ENCODE results near the gene MMS19. TPM values are rescaled to one million over a fixed set of nuclear protein-coding genes. Genes with fewer than 3 reads are reported as not detected.
A peak's percentile ranks its signal among the peaks of the same experiment; 100 is the strongest.
"Not testable (repeated sequence)": the region's sequence is repeated elsewhere in the genome, so short reads cannot be mapped to it uniquely, and the experiment has no call there.

MMS19 gene
- total RNA-seq, 1 donor from 2014 or later = 37.7 TPM

DNA sequence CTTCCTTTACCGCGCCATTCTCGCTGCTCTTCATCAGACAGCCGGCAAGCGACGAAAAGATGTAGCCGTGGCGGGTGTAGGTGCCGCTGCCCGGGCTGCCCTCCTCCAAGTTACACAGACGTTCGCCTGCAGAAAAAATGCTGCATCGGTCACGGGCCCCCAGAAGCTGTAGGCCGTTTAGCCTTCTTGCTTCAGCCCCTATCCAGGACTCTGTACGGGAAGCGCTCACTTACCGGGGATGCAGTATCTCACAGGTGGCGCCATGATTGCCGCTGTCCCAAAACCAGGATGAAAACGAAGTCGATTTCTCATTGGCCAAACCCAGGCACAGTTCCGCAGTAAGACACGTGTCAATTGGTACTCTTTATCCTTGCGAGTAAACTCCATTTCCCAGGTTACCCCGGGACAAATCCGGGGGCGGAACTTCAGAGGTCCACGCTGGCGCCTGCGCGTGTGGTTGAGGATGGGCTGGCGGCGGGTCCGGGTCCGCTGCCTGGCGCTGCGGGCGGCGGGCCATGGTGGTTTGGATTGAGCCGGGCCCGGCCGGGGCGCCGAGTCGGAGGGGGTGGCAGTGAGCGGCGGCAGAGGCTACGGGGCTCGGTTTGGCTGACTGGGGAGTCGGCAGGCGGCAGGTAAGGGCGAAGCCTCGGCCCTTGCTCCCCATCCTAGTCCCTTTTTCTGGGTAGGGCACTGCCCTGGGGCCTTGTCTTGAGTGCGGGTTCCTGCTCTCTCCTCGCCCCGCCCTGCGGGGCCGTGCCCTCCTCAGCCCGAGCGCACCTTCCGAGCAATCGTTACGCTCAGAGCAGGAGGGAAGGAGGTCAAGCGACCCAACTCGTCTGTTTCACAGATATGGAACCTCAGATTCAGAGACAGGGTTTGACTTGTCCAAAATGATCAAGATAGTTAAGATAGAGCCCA is 52.2 kb downstream of the MMS19 start, which contains the start of the genes EXOSC1 and ZDHHC16:
EXOSC1 (minus strand) TSS at position 285 of the 918 bp plus-strand sequence; CDS start at position 264, 21 bp downstream.
ZDHHC16 (plus strand) TSS at position 454 of the 918 bp plus-strand sequence. CDS start 5,501 bp downstream, outside the sequence.
- ATAC-seq = peak; percentile 99
- intact Hi-C loops (cut with DNase I) = no loop called here
- DNase-seq (ENCODE audit: missing footprints) = peak; percentile 94

DNA sequence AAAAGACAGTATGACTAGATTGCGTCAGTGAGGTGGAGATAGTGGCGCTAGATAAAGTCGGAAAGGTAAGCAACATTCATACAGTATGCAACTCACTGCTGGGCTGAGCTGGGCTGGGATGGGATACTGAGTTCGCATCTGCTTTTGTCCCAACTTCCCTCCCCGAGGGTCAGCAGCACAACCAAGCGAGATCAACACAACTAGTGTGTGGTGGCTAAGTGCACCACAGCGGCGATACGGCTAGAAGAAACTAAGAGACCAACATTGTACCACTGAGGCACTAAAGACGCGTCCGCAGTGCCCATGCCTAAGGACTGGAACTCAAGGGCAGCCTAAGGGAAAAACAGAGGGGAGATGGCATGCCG is 52.9 kb downstream of the MMS19 start:
- intact Hi-C loops (cut with DNase I) = no loop called here
- DNase-seq (ENCODE audit: missing footprints) (no peak), ATAC-seq (no peak)

DNA sequence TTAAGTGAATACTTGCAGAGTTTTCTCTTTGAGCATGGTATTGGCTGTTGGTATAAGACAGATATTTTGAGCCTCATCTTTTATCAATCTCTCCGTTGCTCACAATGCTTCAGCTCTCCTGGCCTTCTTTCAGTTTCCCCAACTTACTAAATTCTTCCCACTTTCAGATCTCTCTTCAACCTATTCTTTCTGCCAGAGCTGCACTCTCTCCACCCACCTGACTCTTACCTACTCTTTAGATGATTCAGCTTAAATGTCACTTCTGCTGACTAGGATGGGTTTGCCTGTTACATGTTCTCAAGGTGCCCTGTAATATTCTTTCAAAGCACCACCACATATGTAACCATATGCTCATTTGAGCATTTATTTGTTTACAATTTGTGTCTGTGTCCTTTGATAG is 54.0 kb downstream of the MMS19 start:
- ATAC-seq (no peak), DNase-seq (ENCODE audit: missing footprints) (no peak)
- intact Hi-C loops (cut with DNase I) = no loop called here

DNA sequence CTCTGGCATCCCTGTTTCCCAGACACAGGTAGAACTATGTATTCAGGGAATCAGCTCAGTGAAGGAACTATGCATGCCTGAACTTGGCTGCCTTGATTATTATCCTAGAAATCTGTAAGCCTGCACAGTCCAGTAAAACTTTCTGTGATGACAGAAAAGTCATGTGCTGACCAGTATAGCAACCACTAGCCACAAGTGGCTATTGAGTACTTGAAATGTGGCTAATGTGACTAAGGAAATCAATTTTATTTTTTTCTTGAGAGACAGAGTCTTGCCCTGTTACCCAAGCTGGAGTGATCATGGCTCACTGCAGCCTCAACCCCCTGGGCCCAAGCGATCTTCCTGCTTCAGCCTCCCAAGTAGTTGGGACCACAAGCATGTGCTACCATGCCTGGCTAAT is 55.9 kb downstream of the MMS19 start:
- intact Hi-C loops (cut with DNase I) = no loop called here
- no peak for DNase-seq (ENCODE audit: missing footprints)
- ATAC-seq = no peak

DNA sequence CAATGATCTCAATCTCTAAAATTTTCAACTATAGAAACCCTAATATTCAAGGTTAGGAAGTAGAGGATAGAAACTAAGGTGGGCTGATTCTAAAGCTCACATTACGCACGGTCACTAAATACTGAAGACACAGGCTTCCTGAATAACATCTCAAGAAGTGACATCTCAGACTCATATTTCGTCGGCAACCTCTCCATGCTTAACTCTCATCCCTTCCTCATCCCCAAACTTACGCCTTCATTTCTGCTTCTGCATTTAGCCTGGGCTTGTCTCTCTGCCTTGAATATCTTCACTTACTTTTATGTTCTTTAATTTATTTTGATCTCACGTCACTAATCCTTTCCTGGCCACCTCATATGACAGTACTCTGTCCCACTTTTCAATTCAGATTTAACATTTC is 63.0 kb downstream of the MMS19 start:
- ATAC-seq = no peak
- no peak for DNase-seq (ENCODE audit: missing footprints)
- intact Hi-C loops (cut with DNase I) = no loop called here

DNA sequence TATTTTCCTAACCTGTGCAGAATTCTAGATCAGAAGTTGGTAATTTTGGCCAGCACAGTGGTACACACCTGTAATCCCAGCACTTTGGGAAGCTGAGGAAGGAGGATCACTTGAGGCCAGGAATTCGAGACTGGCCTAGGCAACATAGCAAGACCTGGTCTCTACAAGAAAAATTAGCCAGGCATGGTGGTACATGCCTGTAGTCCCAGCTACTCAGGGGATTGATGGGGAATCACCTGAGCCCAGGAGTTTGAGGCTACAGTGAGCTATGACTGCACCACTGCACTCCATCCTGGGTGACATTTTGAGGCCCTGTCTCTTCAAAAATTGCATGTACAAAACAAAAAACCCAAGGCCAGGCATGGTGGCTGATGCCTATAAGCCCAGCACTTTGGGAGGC is 63.7 kb downstream of the MMS19 start:
- no peak for DNase-seq (ENCODE audit: missing footprints)
- ATAC-seq = no peak
- intact Hi-C loops (cut with DNase I) = no loop called here

DNA sequence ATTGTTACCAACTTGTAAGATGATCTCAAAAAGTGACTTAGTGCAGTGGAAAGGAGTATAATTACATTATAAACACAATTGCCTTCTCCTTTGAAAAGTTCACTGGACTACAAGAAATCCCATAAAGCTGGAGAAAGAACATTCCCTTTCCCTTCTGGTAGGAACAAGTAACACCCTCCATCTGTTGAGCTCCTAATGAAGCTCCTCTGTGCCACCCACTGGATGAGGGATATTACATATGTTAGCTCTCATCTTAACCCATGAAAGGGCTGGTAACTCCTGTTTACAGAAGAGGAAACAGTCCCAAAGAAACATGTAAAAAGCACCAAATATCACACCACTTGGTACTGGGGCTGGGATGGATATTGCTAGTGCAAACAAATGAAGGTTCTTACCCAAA is 64.2 kb downstream of the MMS19 start:
- ATAC-seq (no peak), DNase-seq (ENCODE audit: missing footprints) (no peak)
- intact Hi-C loops (cut with DNase I) = no loop called here

DNA sequence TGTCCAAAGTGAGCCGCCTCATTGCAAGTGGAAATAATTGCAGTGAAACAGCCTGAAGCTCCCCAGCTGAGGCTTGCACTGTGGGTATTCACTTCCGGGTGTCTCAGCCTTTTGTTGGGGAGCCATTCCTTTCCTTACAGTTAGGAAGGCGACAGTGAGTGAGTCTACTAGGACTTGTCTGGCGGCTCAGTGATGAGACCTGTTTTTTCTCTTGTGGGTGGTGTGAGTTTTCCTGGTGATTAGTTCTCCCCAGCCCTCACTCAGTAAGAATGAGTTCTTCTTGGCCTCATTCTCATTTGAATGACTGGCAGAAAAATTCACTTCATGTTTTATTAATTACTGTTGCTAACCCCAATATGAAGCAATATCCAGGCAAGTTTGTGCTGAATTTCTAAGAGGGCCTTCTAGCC is 69.6 kb downstream of the MMS19 start:
- ATAC-seq (no peak), DNase-seq (ENCODE audit: missing footprints) (no peak)
- intact Hi-C loops (cut with DNase I) = loop anchor here (5.0 kb wide), 1 partner anchor 69 kb away; the partner anchor contains the start of genes MMS19 and UBTD1

DNA sequence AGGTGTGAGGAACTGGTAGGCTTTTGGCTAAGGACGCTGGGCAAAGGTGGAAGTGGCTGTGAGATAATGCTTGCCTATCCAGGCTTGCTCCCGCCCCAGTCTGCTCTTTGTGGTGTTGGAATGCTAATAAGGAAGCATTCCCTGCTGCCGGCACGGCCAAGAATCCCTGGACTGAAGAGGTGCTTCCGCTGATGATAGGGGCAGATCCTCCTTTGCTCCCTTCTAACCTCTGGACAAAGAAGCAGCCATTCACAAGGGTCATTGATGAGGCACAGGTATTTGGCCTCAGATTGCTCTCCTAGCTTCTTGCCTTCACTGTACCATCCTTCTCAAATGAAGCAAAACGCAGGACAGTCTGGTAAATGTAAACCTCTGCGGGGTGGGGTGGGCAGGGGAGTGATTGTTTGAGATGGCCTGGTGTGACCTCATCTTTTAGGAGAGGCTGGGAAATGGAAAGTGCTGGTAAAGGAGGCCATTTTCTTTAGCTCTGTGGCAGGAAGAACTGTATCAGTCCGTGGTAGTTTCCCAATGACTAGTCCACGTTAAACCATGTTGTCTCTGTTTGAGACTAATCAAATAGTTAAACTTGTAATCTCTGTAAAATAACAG is 70.5 kb downstream of the MMS19 start:
- ATAC-seq (no peak), DNase-seq (ENCODE audit: missing footprints) (no peak)

DNA sequence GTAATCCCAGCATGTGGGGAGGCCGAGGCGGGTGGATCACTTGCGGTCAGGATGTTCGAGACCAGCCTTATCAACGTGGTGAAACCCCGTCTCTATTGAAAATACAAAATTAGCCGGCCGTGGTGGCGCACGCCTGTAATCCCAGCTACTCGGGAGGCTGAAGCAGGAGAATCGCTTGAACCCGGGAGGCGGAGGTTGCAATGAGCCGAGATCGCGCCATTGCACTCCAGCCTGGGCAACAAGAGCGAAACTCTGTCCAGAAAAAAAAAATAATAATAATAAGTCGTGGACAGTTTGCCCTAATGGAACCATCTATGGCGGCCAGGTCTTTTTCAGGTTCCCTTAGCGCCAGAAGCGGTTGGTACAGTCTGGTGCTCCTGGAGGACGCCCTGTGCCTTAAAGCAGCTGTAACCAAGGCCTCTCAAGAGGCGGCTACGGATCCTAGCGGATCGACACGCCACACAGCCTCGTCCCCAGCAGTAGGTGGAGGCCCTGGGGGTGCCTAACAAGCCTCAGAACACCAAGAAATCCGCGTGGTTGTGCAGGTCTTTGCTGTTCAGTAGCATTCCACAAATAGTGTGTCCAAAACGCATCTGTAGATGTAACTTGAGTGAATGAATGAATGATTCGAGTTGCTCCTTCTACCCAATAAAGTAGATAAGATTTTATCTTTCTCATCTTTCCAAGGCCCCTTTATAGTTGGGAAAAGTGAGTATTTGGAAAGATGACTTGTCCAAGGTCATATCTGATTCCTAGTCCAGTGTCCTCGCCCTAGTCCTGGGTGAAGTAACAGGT is 71.2 kb downstream of the MMS19 start:
- DNase-seq (ENCODE audit: missing footprints) (peak; percentile 59), ATAC-seq (no peak)
- intact Hi-C loops (cut with DNase I) = loop anchor here (5.0 kb wide), 1 partner anchor 70 kb away; the partner anchor contains the start of genes MMS19 and UBTD1

More for the DNA sequence above, 70.5 kb downstream of the MMS19 start:
- intact Hi-C loops (cut with DNase I) = loop anchor here (5.0 kb wide), 1 partner anchor 70 kb away; the partner anchor contains the start of genes MMS19 and UBTD1

DNA sequence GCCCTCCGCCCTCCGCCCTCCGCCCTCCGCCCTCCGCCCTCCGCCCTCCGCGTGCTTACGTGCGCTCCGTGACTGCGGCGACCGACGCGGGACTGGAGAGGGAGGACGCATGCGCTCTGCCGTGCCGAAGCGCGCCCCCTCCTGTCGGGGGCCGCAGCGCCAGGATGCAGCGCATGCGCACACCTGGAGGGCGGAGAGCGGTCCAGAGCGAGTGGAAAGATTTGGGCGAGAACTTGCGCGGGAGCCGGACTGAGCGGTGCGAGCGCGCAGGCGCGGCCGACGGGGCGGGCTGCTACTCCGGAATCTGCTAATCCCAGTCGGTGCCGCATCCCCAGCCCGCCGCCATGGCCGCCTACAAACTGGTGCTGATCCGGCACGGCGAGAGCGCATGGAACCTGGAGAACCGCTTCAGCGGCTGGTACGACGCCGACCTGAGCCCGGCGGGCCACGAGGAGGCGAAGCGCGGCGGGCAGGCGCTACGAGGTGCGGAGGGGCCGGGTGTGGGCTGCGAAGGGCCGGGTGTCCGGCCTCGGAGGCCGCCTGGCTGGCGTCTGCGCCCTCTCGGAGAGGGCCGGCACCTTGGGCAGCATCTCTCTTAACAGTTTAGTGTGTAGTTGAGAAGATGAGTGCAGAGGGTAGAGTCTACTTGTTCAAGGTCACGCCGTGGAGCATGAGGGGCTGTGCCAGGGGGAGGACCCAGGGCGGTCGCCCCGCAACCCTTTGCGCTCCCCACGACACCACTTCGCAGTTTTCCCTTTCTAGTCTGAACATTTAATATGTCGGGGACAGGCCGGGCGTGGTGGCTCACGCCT is 72.1 kb downstream of the MMS19 start, which contains the start of gene PGAM1:
PGAM1 (plus strand) TSS at position 228 of the 812 bp plus-strand sequence; CDS start at position 345, 117 bp downstream.
- peak; percentile 97 for DNase-seq (ENCODE audit: missing footprints)
- ATAC-seq = peak; percentile 98
- intact Hi-C loops (cut with DNase I) = loop anchor here (5.0 kb wide), 1 partner anchor 71 kb away; the partner anchor contains the start of genes MMS19 and UBTD1

DNA sequence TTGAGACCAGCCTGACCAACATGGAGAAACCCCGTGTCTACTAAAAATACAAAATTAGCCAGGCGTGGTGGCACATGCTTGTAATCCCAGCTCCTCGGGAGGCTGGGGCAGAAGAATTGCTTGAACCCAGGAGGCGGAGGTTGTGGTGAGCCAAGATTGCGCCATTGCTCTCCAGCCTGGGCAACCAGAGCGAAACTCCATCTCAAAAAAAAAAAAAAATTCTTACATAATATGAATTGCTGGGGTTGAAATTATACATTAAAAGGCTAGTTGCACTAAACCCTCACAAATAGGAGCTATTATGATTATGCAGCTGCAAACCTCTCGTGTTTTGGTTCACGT is 74.5 kb downstream of the MMS19 start:
- ATAC-seq; DNase-seq (ENCODE audit: missing footprints); intact Hi-C loops (cut with DNase I): not testable (repeated sequence)

DNA sequence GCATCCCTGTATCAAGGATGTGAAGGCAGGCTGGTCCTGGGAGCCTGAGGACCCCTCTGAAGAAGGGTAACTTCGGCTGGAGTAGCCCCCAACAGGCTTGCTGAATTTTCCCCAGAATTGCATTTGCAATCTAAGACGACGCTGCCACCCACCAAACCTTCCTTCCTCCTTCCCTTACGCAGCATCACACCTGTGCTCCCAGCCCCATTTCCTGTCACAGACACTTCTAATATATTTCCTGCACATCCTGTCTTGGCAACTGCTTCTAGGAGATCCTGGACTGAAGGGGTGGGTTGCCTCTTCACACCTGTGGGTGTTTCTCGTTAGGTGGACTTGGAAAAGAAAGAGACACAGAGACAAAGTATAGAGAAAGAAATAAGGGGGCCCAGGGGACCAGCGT is 81.7 kb downstream of the MMS19 start:
- intact Hi-C loops (cut with DNase I) = no loop called here
- ATAC-seq (no peak), DNase-seq (ENCODE audit: missing footprints) (no peak)

DNA sequence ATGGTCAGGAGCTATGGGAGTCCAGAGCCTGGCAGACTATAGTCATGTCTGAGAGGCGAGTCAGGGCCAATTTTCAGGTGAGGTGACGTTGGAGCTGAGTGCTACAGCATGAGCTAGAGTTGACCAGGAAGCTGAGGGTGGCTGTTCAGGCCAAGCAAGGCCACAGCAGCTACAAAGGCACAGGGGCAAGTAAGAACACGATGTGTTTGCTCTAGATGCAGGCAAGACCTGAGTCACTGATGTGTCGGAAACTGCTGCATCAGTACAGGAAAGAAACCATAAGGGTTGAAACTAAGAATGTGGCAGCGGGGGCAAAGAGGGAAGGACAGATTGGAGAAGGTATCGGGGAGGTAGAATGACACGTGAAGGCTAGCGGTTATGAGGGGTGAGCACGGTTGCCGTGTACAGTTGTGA is 85.3 kb downstream of the MMS19 start:
- intact Hi-C loops (cut with DNase I) = no loop called here
- ATAC-seq = no peak
- DNase-seq (ENCODE audit: missing footprints) = no peak

DNA sequence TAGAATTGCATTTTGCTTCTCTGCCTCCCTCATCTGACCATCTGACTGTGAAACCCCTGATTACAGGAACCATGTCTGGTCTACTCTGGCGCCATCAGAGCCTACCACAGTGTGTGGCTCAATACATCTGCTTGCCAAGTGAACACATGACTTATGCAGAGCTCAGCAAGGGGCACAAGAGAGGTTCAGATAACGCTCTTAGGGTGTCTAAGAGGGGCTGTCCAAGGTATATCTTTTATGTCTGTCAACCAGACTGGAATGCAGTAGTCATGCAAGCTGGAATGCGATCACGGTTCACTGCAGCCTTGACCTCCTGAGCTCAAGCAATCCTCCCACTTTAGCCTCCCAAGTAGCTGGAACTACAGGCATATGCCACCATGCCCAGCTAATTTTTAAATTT is 86.8 kb downstream of the MMS19 start:
- intact Hi-C loops (cut with DNase I) = no loop called here
- ATAC-seq (no peak), DNase-seq (ENCODE audit: missing footprints) (no peak)

DNA sequence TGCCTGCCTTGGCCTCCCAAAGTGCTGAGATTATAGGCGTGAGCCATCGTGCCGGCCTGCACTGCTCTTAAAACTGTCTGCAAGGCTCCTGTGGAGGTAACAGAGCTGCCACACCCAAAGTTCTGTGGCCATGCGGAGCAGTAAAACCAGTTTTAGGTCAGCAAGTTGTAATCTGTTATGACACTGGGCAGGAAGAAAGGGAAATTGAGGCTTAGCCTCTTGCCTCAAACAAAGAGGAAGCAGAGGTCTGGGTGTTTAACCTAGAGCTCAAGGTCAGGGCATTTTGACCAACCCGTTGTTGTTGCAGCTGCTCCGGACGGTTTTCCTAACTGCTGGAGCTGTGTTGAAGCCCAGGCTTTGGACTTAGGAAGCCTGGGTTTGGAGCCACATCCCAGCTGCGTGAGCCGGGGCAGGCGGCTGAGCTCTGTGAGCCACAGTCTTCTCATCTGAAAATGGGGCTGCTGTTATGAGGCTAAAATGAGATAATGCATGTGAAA is 89.7 kb downstream of the MMS19 start:
- no peak for ATAC-seq
- intact Hi-C loops (cut with DNase I) = loop anchor here (5.0 to 10.0 kb wide), 2 partner anchors 139 to 206 kb away; no protein-coding TSS in a partner anchor
- no peak for DNase-seq (ENCODE audit: missing footprints)
